IPS-11a (cell line): ENCODE data around the gene ERP44.
A peak's percentile ranks its signal among the peaks of the same experiment; 100 is the strongest.
"Not testable (repeated sequence)": the region's sequence is repeated elsewhere in the genome, so short reads cannot be mapped to it uniquely, and the experiment has no call there.

Source experiments
- H3K4me3 ChIP-seq: one replicate; pipeline ENCODE4 v1.5.1; 2013; ENCODE audit warnings: low read depth, low read length, control low read depth

ERP44 gene

GRCh38 chr9:100101608-100102007 is 2.8 kb upstream of the ERP44 start:
- no peak overlapping the region for H3K4me3 ChIP-seq

GRCh38 chr9:100100146-100100667 is 1.4 kb upstream of the ERP44 start:
- H3K4me3 ChIP-seq, result no peak overlapping the region

- H3K4me3 ChIP-seq, result peak overlapping the region; percentile 69
Observed at GRCh38 chr9:100099722-100100042, 882 bp upstream of the ERP44 start.

- H3K4me3 ChIP-seq, result peak overlapping the region; percentile 97
Observed at GRCh38 chr9:100098046-100098886, 534 bp downstream of the ERP44 start.

- H3K4me3 ChIP-seq, result no peak overlapping the region
Observed at GRCh38 chr9:100096378-100096916, 2.4 kb downstream of the ERP44 start.

- not testable (repeated sequence) for H3K4me3 ChIP-seq
Observed at GRCh38 chr9:100094411-100094810, 4.4 kb downstream of the ERP44 start.

- no peak overlapping the region for H3K4me3 ChIP-seq
Observed at GRCh38 chr9:100092066-100092465, 6.7 kb downstream of the ERP44 start.

GRCh38 chr9:100091650-100092049 is 7.2 kb downstream of the ERP44 start:
- no peak overlapping the region for H3K4me3 ChIP-seq

- H3K4me3 ChIP-seq, result no peak overlapping the region
Observed at GRCh38 chr9:100090880-100091279, 7.9 kb downstream of the ERP44 start.

- H3K4me3 ChIP-seq, result no peak overlapping the region
Observed at GRCh38 chr9:100088202-100088601, 10.6 kb downstream of the ERP44 start.

GRCh38 chr9:100087218-100087617 is 11.6 kb downstream of the ERP44 start:
- no peak overlapping the region for H3K4me3 ChIP-seq

GRCh38 chr9:100086097-100086635 is 12.6 kb downstream of the ERP44 start:
- H3K4me3 ChIP-seq, result no peak overlapping the region

- no peak overlapping the region for H3K4me3 ChIP-seq
Observed at GRCh38 chr9:100084734-100085133, 14.1 kb downstream of the ERP44 start.

GRCh38 chr9:100084128-100084453 is 14.7 kb downstream of the ERP44 start:
- H3K4me3 ChIP-seq, result no peak overlapping the region

- H3K4me3 ChIP-seq, result no peak overlapping the region
Observed at GRCh38 chr9:100083448-100084127, 15.2 kb downstream of the ERP44 start.

GRCh38 chr9:100082782-100083181 is 16.0 kb downstream of the ERP44 start:
- no peak overlapping the region for H3K4me3 ChIP-seq

- not testable (repeated sequence) for H3K4me3 ChIP-seq
Observed at GRCh38 chr9:100076256-100076655, 22.5 kb downstream of the ERP44 start.

GRCh38 chr9:100074989-100075388 is 23.8 kb downstream of the ERP44 start:
- no peak overlapping the region for H3K4me3 ChIP-seq

GRCh38 chr9:100074093-100074492 is 24.7 kb downstream of the ERP44 start:
- no peak overlapping the region for H3K4me3 ChIP-seq

- no peak overlapping the region for H3K4me3 ChIP-seq
Observed at GRCh38 chr9:100072805-100073204, 26.0 kb downstream of the ERP44 start.

GRCh38 chr9:100071271-100071670 is 27.5 kb downstream of the ERP44 start:
- H3K4me3 ChIP-seq, result no peak overlapping the region
